Astrocyte of the cerebellum (primary cell): ENCODE data around the gene NDUFAF4.
"Not testable (repeated sequence)": the region's sequence is repeated elsewhere in the genome, so short reads cannot be mapped to it uniquely, and the experiment has no call there.

ENCODE experiments used
- DNase-seq: peaks from one replicate; pipeline ENCODE4 v3.0.0-alpha.2; 2011; ENCODE audit warnings: low read depth
- H3K4me3 ChIP-seq: 2 replicates; pipeline ENCODE4 v1.5.1; 2011; ENCODE audit warnings: mild to moderate bottlenecking, low read depth, low read length, moderate library complexity
- in situ Hi-C: cut with HindIII; loops from 2 replicates; pipeline ENCODE4 v1.10.0; 2017; ENCODE audit warnings: low sequenced_read_pairs
- TF ChIP-seq, protein P1 (sequence below): IDR thresholded peaks from 2 replicates; pipeline ENCODE4 v1.5.1; 2012; ENCODE audit warnings: low read length, low read depth, moderate library complexity, mild to moderate bottlenecking; ENCODE audit errors: missing control alignments

The NDUFAF4 gene

DNA sequence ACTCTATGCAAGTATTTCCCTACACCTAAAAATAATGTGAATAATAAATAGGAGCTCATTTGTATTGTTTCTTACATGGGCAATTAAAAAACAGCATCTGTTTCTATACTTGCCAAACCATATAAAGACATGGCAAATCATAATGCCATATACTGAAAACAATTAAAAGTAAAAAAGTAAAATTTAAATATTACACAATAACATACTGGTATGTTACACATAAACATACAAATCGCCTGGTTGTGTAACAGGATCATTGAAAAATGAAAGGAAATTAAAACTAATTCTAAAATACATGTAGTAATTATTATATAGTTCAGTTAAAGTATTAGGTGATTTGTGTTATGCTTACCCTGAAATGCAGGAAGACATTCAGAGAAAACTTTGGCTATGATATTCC is 11.2 kb downstream of the NDUFAF4 start:
- TF ChIP-seq, protein P1, sequence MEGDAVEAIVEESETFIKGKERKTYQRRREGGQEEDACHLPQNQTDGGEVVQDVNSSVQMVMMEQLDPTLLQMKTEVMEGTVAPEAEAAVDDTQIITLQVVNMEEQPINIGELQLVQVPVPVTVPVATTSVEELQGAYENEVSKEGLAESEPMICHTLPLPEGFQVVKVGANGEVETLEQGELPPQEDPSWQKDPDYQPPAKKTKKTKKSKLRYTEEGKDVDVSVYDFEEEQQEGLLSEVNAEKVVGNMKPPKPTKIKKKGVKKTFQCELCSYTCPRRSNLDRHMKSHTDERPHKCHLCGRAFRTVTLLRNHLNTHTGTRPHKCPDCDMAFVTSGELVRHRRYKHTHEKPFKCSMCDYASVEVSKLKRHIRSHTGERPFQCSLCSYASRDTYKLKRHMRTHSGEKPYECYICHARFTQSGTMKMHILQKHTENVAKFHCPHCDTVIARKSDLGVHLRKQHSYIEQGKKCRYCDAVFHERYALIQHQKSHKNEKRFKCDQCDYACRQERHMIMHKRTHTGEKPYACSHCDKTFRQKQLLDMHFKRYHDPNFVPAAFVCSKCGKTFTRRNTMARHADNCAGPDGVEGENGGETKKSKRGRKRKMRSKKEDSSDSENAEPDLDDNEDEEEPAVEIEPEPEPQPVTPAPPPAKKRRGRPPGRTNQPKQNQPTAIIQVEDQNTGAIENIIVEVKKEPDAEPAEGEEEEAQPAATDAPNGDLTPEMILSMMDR = no peak
- no peak for DNase-seq
- in situ Hi-C loops = no loop called here
- no peak overlapping the region for H3K4me3 ChIP-seq

DNA sequence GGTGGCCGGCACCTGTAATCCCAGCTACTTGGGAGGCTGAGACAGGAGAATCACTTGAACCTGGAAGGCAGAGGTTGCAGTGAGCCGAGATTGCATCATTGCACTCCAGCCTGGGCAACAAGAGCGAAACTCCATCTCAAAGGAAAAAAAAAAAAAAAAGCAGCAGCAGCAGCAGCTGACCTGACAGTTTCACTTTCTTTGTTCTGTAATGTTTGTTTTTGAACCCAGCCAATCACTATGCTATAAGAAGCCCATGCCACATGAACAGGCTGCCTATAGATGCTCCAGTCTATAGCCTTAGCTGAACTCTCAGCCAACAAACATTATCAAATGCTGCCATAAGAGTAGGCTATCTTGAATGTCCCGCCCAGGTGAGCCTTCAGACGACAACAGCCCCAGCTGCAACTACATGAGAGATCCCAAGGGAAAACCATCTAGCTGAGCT is 12.5 kb downstream of the NDUFAF4 start:
- H3K4me3 ChIP-seq, DNase-seq, in situ Hi-C loops: not testable (repeated sequence)

DNA sequence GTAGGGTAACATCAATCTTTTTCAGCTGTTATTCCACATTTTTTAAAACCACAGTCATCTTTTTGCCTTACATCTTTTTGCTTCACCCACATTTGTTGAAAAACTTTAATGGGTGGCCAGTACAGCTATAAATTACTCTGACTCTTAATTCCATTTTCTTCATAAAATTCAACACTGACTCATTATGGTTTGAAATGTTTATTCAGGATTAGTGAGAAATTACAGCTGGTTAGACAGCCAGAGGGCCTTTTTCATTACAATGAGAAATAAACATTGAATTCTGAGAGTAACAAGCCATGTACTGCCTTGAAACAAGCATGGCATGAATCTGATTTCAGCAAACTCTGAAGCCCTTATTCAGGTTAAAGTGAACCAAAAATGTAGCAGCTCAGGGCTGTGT is 19.5 kb downstream of the NDUFAF4 start:
- in situ Hi-C loops = no loop called here
- no peak for DNase-seq
- TF ChIP-seq, protein P1 = no peak
- H3K4me3 ChIP-seq = no peak overlapping the region

DNA sequence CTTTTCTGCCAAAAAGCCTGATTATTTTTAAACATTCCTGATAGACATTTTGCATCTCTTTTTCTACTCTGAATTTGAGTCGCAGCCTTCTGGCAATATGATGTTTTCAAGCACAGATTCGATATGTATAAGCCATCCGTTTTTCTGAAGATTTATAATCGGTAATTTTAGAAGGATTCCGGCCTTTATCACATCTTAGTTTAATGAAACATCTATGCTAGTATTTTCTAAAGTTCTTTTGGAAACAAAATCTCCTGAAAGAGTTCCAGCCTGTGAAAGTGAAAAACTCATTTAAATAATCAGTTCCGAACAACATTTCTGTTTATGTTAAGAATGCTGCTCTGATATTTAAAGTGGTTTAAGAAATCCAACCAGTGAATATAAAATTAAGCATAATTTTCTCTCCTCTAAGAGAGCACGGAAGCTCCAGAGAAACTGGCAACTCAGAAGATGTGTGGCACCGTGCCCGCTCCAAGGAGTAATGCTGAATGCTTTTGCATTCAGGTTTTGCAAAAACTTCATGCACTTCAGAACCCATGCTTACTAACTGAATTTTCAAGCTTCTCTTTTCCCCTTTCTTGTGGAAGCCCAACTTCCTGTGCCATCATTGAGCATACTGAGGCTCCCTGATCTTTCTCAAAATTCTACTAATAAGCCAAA is 20.7 kb downstream of the NDUFAF4 start:
- TF ChIP-seq, protein P1 = no peak
- DNase-seq = no peak
- in situ Hi-C loops = no loop called here
- no peak overlapping the region for H3K4me3 ChIP-seq

DNA sequence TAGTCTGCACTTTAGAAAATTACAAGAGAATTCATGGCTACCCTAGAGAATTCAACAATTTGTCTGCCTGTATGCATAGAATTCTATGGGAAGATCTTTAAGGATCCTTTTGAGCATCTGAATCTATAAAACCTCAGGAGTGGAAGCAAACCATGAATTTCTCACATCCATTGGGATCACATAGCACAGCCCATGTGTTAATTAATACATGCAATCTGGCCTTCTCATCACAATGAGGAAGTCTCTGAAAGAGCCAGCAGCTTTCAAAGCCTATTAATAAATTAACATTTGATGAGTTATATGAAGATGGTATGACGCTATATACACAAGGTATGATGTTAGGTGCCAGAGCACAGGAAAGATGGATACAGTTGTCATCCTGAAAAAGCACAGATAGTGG is 24.7 kb downstream of the NDUFAF4 start:
- DNase-seq = no peak
- in situ Hi-C loops = loop anchor here (25.0 kb wide), 1 partner anchor 211 kb away; no protein-coding TSS in a partner anchor
- H3K4me3 ChIP-seq = no peak overlapping the region
- TF ChIP-seq, protein P1 = no peak

DNA sequence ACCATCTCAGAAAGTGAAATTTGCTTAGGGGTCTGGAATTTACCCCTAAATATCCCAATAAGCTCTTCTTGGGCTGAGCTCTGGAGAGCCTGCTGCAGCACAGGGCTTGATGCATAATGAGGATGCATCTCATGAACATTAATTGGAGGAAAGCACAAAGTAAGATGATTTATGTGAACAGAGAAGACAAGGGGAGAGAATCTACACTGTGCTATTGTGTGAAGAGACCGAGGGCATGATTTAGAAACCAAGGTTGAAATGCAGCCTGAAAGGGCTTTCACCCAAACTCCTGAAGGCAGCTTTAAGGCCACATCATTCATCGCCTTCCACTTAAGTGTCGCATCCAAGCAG is 32.7 kb downstream of the NDUFAF4 start:
- no peak for DNase-seq
- no peak overlapping the region for H3K4me3 ChIP-seq
- in situ Hi-C loops = loop anchor here (25.0 kb wide), 1 partner anchor 203 kb away; no protein-coding TSS in a partner anchor
- TF ChIP-seq, protein P1 = no peak

DNA sequence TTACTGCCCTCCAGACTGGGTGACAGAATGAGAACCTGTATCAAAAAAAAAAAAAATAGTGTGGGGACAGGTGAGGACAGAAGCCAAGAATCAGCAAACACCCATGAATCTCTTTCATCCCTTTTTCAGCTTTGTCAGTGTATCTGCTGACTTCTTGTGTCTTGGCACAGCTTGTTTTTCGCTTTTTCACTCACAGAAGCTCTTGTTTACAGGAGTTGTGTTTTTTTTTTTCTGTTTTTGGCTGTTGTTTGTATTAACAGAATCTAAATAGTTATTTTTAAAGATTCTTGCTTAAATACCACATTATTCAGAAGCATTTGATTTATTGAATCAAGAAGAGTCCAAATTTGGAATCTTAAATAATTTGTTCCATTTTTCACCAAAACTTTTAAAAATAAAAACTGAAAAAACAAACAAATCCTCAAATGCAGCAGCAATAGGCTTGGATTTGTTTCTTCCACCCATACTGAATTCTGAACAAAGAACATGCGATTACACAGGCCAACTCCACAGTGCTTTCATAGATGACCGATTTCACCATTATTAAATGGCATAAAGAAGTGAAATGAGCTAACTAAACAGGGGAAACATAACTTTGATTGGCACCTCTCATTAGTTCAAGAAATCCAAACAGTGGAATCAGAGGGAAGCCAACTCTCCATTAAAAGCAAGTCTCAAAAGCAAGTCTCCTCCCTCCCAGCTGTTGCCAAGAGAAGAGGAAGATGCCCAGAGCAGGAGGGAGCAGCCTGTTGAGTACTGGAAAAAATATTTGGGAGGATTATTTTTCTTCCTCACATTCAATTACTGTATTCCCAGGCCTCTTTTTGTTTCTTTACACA is 33.3 kb downstream of the NDUFAF4 start:
- H3K4me3 ChIP-seq = no peak overlapping the region
- TF ChIP-seq, protein P1 = no peak
- in situ Hi-C loops = loop anchor here (25.0 kb wide), 1 partner anchor 202 kb away; no protein-coding TSS in a partner anchor
- no peak for DNase-seq
